Type B pancreatic cell (in vitro differentiated cells): ENCODE data around the gene CEP164. TPM values are rescaled to one million over a fixed set of nuclear protein-coding genes. Genes with fewer than 3 reads are reported as not detected.

Experiments used
- DNase-seq: peaks from one replicate; pipeline ENCODE4 v3.0.0; 2021; ENCODE audit warnings: mixed read lengths; ENCODE audit not compliant: unreplicated experiment; ENCODE audit errors: extremely low spot score
- H3K27ac Mint-ChIP-seq: 2 replicates; pipeline ENCODE4 v1.8.0; 2021; ENCODE audit warnings: mild to moderate bottlenecking, mixed read lengths
- H3K27me3 Mint-ChIP-seq: 2 replicates; pipeline ENCODE4 v1.8.0; 2021; ENCODE audit warnings: mixed read lengths
- H3K36me3 Mint-ChIP-seq: 2 replicates; pipeline ENCODE4 v1.8.0; 2021; ENCODE audit warnings: mixed read lengths
- H3K4me1 Mint-ChIP-seq: one replicate; pipeline ENCODE4 v1.8.0; 2021; ENCODE audit warnings: mixed read lengths; ENCODE audit not compliant: unreplicated experiment
- H3K4me3 Mint-ChIP-seq: 2 replicates; pipeline ENCODE4 v1.8.0; 2021; ENCODE audit warnings: mild to moderate bottlenecking, mixed read lengths
- H3K9me3 Mint-ChIP-seq: 2 replicates; pipeline ENCODE4 v1.8.0; 2021; ENCODE audit warnings: mixed read lengths
- CTCF ChIP-seq: fragments of 200-600 bp; sonication (generic); conservative IDR thresholded peaks from 2 replicates; pipeline ENCODE4 v1.5.0; 2021; ENCODE audit warnings: antibody characterized with exemption, mild to moderate bottlenecking
- total RNA-seq: library from RNA; stranded (reverse); gene quantifications from 2 replicates; pipeline ENCODE4 v1.2.1, GENCODE V29; 2021; ENCODE audit warnings: low replicate concordance

Gene CEP164
- total RNA-seq, 1 donor from 2014 or later: 42.1 TPM

GRCh38 chr11:117431436-117431835 lies 103.8 kb downstream of the CEP164 start:
- H3K36me3 Mint-ChIP-seq: no peaks in the 10 kb centered on the region
- no peak overlapping the region for H3K27ac Mint-ChIP-seq
- no peaks in the 10 kb centered on the region for H3K9me3 Mint-ChIP-seq
- DNase-seq: no peak
- H3K4me1 Mint-ChIP-seq: peaks cover 17% of the 10 kb centered on the region
- no peak overlapping the region for H3K4me3 Mint-ChIP-seq
- TF ChIP-seq CTCF: no peak
- H3K27me3 Mint-ChIP-seq: peaks cover 38% of the 10 kb centered on the region

- Mint-ChIP-seq H3K4me1 (peaks cover 6% of the 10 kb centered on the region), H3K9me3 (no peaks in the 10 kb centered on the region), H3K4me3 (no peak overlapping the region), H3K27ac (no peak overlapping the region), H3K27me3 (peaks cover 31% of the 10 kb centered on the region), H3K36me3 (no peaks in the 10 kb centered on the region)
- no peak for DNase-seq
- no peak for TF ChIP-seq CTCF
Measured at GRCh38 chr11:117433717-117434116, 106.1 kb downstream of the CEP164 start.

- DNase-seq: no peak
- Mint-ChIP-seq H3K4me3 (no peak overlapping the region), H3K27ac (no peak overlapping the region), H3K9me3 (no peaks in the 10 kb centered on the region), H3K36me3 (no peaks in the 10 kb centered on the region), H3K4me1 (peaks cover 6% of the 10 kb centered on the region), H3K27me3 (peaks cover 28% of the 10 kb centered on the region)
- TF ChIP-seq CTCF: no peak
Measured at GRCh38 chr11:117434481-117434880, 106.8 kb downstream of the CEP164 start.

GRCh38 chr11:117435326-117435725 lies 107.7 kb downstream of the CEP164 start:
- Mint-ChIP-seq H3K4me3 (no peak overlapping the region), H3K27ac (no peak overlapping the region), H3K4me1 (no peaks in the 10 kb centered on the region), H3K36me3 (no peaks in the 10 kb centered on the region), H3K9me3 (no peaks in the 10 kb centered on the region), H3K27me3 (peaks cover 28% of the 10 kb centered on the region)
- no peak for TF ChIP-seq CTCF
- DNase-seq: no peak

GRCh38 chr11:117437041-117437790 lies 109.6 kb downstream of the CEP164 start:
- H3K9me3 Mint-ChIP-seq: no peaks in the 10 kb centered on the region
- peaks cover 5% of the 10 kb centered on the region for H3K4me1 Mint-ChIP-seq
- DNase-seq: no peak
- no peak overlapping the region for H3K4me3 Mint-ChIP-seq
- peaks cover 36% of the 10 kb centered on the region for H3K27me3 Mint-ChIP-seq
- TF ChIP-seq CTCF: no peak
- H3K36me3 Mint-ChIP-seq: peaks cover 4% of the 10 kb centered on the region
- H3K27ac Mint-ChIP-seq: no peak overlapping the region

- DNase-seq: no peak
- peaks cover 35% of the 10 kb centered on the region for H3K27me3 Mint-ChIP-seq
- no peak overlapping the region for H3K27ac Mint-ChIP-seq
- H3K9me3 Mint-ChIP-seq: no peaks in the 10 kb centered on the region
- H3K4me3 Mint-ChIP-seq: no peak overlapping the region
- no peak for TF ChIP-seq CTCF
- peaks cover 5% of the 10 kb centered on the region for H3K36me3 Mint-ChIP-seq
- H3K4me1 Mint-ChIP-seq: peaks cover 5% of the 10 kb centered on the region
Measured at GRCh38 chr11:117437791-117438130, 110.1 kb downstream of the CEP164 start.
